Pancreas (tissue), 10 donors: Measurements from ENCODE around the gene PFKFB1. TPM values are rescaled to one million over a fixed set of nuclear protein-coding genes. Genes with fewer than 3 reads are reported as not detected.
A peak's percentile ranks its signal among the peaks of the same experiment; 100 is the strongest.

Source experiments
- ATAC-seq, 4 donors: fragments of 200-7000 bp; cut with Tn5 transposase; one replicate each; pipeline versions ENCODE4 v1.8.0 to v1.9.1; 2020; ENCODE audit warnings: mild to moderate bottlenecking in 4 of 4, moderate library complexity in 4 of 4
- DNase-seq, 6 donors: peaks; one replicate each; pipeline ENCODE4 v3.0.0-alpha.2; 2020
- FAIRE-seq: peaks from 2 replicates; lab custom pipeline; 2012; peaks lifted over from hg19 to GRCh38; lab: Jason Lieb, UNC
- H3K27ac ChIP-seq, 4 donors: fragments of 200-600 bp; sonication (generic); 1 replicate in 3 of 4; 2 replicates in 1 of 4; pipeline versions ENCODE4 v1.5.0 to v1.8.0; 2020
- H3K27me3 ChIP-seq, 4 donors: fragments of 200-600 bp; one replicate each; pipeline ENCODE4 v1.8.0; 2021
- H3K36me3 ChIP-seq, 3 donors: fragments of 200-600 bp; sonication (generic) in 1 of 3; one replicate each; pipeline versions ENCODE4 v1.5.0 to v1.8.0; 2020 to 2021
- H3K4me1 ChIP-seq, 3 donors: fragments of 200-600 bp; one replicate each; pipeline ENCODE4 v1.8.0; 2021
- H3K4me3 ChIP-seq, 4 donors: fragments of 200-600 bp; sonication (generic) in 2 of 4; one replicate each; pipeline versions ENCODE4 v1.5.0 to v1.8.0; 2020 to 2021
- H3K9me3 ChIP-seq, 4 donors: fragments of 200-600 bp; one replicate each; pipeline ENCODE4 v1.8.0; 2021
- CTCF ChIP-seq, 4 donors: fragments of 200-600 bp; sonication (generic) in 3 of 4; IDR thresholded peaks; one replicate each; pipeline versions ENCODE4 v1.5.0 to v1.8.0; 2021; ENCODE audit warnings: antibody characterized with exemption in 4 of 4
- WGBS, 2 donors: extraction: QIAGEN DNeasy Blood & Tissue Kit; methylation state at CpG; one replicate each; pipeline ENCODE4 v1.1.7; 2013; 5-methylcytosine and 5-hydroxymethylcytosine counted together
- intact Hi-C, 3 donors: fragments of 100-400 bp; cut with DNase I; formaldehyde crosslinking; loops; one replicate each; pipeline versions ENCODE4 v1.11.1 to v1.14.2; 2022
- polyA plus RNA-seq, 2 donors: library from polyadenylated mRNA; stranded (reverse); fragments of 200-250 nt; gene quantifications; one replicate each; pipeline ENCODE4 v1.2.3, GENCODE V29; 2013
- total RNA-seq, 6 donors: library from RNA; stranded (reverse); fragmentation: NEBNext Ultra II Directional in 4 of 6; extraction: Animal tissue kit (Norgen Biotek cat#: 25700) in 4 of 6; gene quantifications; one replicate each; pipeline versions ENCODE4 v1.2.1 to v1.2.4, GENCODE V29; 2021 to 2023
- donor health status: healthy with polysubstance abuse.
- donor health status: DM: no; HTN: no; CAD: no; lungs with moderate emphysema.
- donor health status: DM: no; HTN: no; CAD: no.
- donor health status: control.
- donor health status: control.
- donor health status: Bipolar disorder and iron deficiency.
- donor health status: DM: yes; HTN: yes; CAD: no.
- donor health status: DM: no; HTN: no; CAD: no.
- donor health status: DM: no; HTN: no; CAD: no.
- donor health status: DM: yes; HTN: yes; CAD: no.

Gene PFKFB1
- total RNA-seq: 1 to 10 TPM in 2 of 6 donors, under 1 TPM in 4; 0.22 to 1.2 (median 0.81) TPM
- polyA plus RNA-seq: 1 to 10 TPM; 1.4 to 3.7 TPM

GRCh38 chrX:54994099-54994498 lies at the start of gene PFKFB1:
TSS of gene PFKFB1 (minus strand) at chrX:54994188. CDS start at chrX:54994007, 181 bp downstream.
- peaks cover 0 to 4% (median 0%) of the 10 kb centered on the region in 4 donors for H3K27me3 ChIP-seq
- 73 to 88% methylated on average over 2 of the region's 2 CpGs for WGBS, 2 donors
- FAIRE-seq: no peak

GRCh38 chrX:55041514-55041913 lies 47.5 kb upstream of the PFKFB1 start:
- no peaks in the 10 kb centered on the region for H3K4me1 ChIP-seq
- WGBS, 2 donors: 89 to 90% methylated on average over 6 of the region's 6 CpGs
- H3K27me3 ChIP-seq: no peaks in the 10 kb centered on the region
- DNase-seq (no peak), FAIRE-seq (no peak), ATAC-seq (no peak)
- no peak overlapping the region for H3K27ac ChIP-seq
- H3K9me3 ChIP-seq: no peaks in the 10 kb centered on the region
- no peak overlapping the region for H3K4me3 ChIP-seq
- H3K36me3 ChIP-seq: no peaks in the 10 kb centered on the region
- TF ChIP-seq CTCF (IDR thresholded peaks at IDR 0.05): no peak
- intact Hi-C loops: no loop called here

More at GRCh38 chrX:54994099-54994498, at the start of gene PFKFB1:
- Histone ChIP-seq H3K36me3 (no peaks in the 10 kb centered on the region), H3K4me3 (no peak within 1 kb of the TSS), H3K9me3 (no peaks in the 10 kb centered on the region), H3K27ac (peak within 1 kb of the TSS in 1 of 4 donors; percentile 35), H3K4me1 (no peaks in the 10 kb centered on the region)
- TF ChIP-seq CTCF (IDR thresholded peaks at IDR 0.05): no peak
- intact Hi-C loops: no loop called here
- ATAC-seq (no peak), DNase-seq (no peak)

GRCh38 chrX:55039471-55039870 lies 45.5 kb upstream of the PFKFB1 start:
- Histone ChIP-seq H3K4me1 (no peaks in the 10 kb centered on the region), H3K4me3 (no peak overlapping the region), H3K9me3 (no peaks in the 10 kb centered on the region), H3K36me3 (no peaks in the 10 kb centered on the region), H3K27ac (no peak overlapping the region), H3K27me3 (peaks cover 0 to 1% (median 0%) of the 10 kb centered on the region in 4 donors)
- WGBS, 2 donors: 58 to 77% methylated on average over 3 of the region's 3 CpGs
- DNase-seq (no peak), FAIRE-seq (no peak), ATAC-seq (no peak)
- no peak for TF ChIP-seq CTCF (IDR thresholded peaks at IDR 0.05)
- intact Hi-C loops: no loop called here

GRCh38 chrX:55033429-55033828 lies 39.4 kb upstream of the PFKFB1 start:
- ATAC-seq (peak in 3 of 4 donors; percentile 36 to 66 (median 60)), DNase-seq (peak in 1 of 6 donors; percentile 15), FAIRE-seq (peak; percentile 9)
- intact Hi-C loops: no loop called here
- Histone ChIP-seq H3K27me3 (peaks cover 0 to 7% (median 0%) of the 10 kb centered on the region in 4 donors), H3K36me3 (no peaks in the 10 kb centered on the region), H3K9me3 (no peaks in the 10 kb centered on the region), H3K27ac (peak overlapping the region in 1 of 4 donors; percentile 19), H3K4me3 (no peak overlapping the region), H3K4me1 (no peaks in the 10 kb centered on the region)
- 30 to 34% methylated on average over 2 of the region's 2 CpGs for WGBS, 2 donors
- no peak for TF ChIP-seq CTCF (IDR thresholded peaks at IDR 0.05)
